Effector memory CD8-positive, alpha-beta T cell (primary cell): Measurements from ENCODE around the gene RNF7.
"Not testable (repeated sequence)": the region's sequence is repeated elsewhere in the genome, so short reads cannot be mapped to it uniquely, and the experiment has no call there.

Experiments used
- ATAC-seq: fragments of 150-1000 bp; cut with Tn5 transposase; replicated peaks from 2 replicates; pipeline ENCODE4 v1.10.0; 2021; ENCODE audit warnings: mild to moderate bottlenecking, moderate library complexity
- DNase-seq, 3 experiments: peaks; one replicate each; pipeline ENCODE4 v3.0.0; 2021
- H3K27ac Mint-ChIP-seq, 2 donors: one replicate each; pipeline ENCODE4 v1.8.0; 2022; ENCODE audit warnings: mild to moderate bottlenecking in 2 of 2, mixed read lengths in 2 of 2, moderate library complexity in 2 of 2
- H3K27me3 Mint-ChIP-seq, 2 donors: one replicate each; pipeline ENCODE4 v1.8.0; 2022; ENCODE audit warnings: mixed read lengths in 2 of 2
- H3K36me3 Mint-ChIP-seq: one replicate; pipeline ENCODE4 v1.8.0; 2022; ENCODE audit warnings: mild to moderate bottlenecking, moderate library complexity, mixed read lengths; ENCODE audit not compliant: insufficient read depth
- H3K4me1 Mint-ChIP-seq, 2 donors: one replicate each; pipeline ENCODE4 v1.8.0; 2022; ENCODE audit warnings: low read depth in 2 of 2, mixed read lengths in 2 of 2
- H3K4me3 Mint-ChIP-seq, 2 donors: one replicate each; pipeline ENCODE4 v1.8.0; 2022; ENCODE audit warnings: mild to moderate bottlenecking in 2 of 2, mixed read lengths in 2 of 2, moderate library complexity in 2 of 2
- H3K9me3 Mint-ChIP-seq, 2 donors: one replicate each; pipeline ENCODE4 v1.8.0; 2022; ENCODE audit warnings: mixed read lengths in 2 of 2

The RNF7 gene

DNA sequence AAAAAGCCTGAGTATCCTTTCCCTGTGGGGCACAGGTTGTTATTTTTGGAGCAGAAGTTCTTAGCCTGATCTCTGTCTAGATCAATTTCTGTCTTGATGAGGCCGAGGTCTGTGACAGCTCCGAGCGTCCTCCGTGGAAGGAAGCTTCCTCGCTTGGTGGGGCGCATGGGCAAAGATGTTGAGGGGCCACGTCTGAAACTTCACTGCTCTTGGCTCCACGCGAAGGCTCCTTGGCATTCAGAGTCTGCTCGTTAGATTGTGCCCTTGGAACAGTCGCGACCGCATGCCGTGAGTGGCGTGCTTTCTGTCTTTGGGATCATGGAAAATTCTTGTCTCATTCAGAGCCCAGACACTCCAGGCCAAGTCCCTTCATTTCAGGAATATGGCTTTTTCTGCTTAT, 38.8 kb downstream of the RNF7 start:
- ATAC-seq (no peak), DNase-seq (no peak)
- H3K4me1 Mint-ChIP-seq = no peaks in the 10 kb centered on the region
- H3K4me3 Mint-ChIP-seq = no peak overlapping the region
- H3K27me3 Mint-ChIP-seq = peaks cover 8 to 9% of the 10 kb centered on the region in 2 donors
- no peak overlapping the region for H3K27ac Mint-ChIP-seq
- H3K9me3 Mint-ChIP-seq = no peaks in the 10 kb centered on the region
- no peaks in the 10 kb centered on the region for H3K36me3 Mint-ChIP-seq

DNA sequence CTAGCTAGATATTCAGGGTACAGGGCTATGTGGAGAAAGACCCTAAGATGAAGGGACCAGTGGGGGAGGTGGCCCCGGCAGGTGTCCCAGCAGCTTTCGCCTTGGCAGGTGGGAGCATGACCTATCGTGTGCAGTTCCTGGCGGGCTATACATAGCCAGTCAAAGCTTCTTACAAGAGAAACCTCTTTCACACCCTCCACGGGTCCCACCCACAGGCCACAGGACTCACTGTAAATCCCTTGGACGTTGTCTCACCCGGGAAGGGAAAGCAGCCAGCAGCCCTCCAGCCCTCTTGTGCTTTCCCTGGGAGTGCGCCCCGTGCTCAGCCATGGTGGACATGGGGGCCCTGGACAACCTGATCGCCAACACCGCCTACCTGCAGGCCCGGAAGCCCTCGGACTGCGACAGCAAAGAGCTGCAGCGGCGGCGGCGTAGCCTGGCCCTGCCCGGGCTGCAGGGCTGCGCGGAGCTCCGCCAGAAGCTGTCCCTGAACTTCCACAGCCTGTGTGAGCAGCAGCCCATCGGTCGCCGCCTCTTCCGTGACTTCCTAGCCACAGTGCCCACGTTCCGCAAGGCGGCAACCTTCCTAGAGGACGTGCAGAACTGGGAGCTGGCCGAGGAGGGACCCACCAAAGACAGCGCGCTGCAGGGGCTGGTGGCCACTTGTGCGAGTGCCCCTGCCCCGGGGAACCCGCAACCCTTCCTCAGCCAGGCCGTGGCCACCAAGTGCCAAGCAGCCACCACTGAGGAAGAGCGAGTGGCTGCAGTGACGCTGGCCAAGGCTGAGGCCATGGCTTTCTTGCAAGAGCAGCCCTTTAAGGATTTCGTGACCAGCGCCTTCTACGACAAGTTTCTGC, 40.1 kb downstream of the RNF7 start:
- Mint-ChIP-seq H3K4me1 (no peaks in the 10 kb centered on the region), H3K27ac (no peak overlapping the region), H3K36me3 (no peaks in the 10 kb centered on the region), H3K4me3 (no peak overlapping the region), H3K27me3 (peaks cover 8 to 9% of the 10 kb centered on the region in 2 donors), H3K9me3 (no peaks in the 10 kb centered on the region)
- ATAC-seq = no peak
- DNase-seq = no peak

DNA sequence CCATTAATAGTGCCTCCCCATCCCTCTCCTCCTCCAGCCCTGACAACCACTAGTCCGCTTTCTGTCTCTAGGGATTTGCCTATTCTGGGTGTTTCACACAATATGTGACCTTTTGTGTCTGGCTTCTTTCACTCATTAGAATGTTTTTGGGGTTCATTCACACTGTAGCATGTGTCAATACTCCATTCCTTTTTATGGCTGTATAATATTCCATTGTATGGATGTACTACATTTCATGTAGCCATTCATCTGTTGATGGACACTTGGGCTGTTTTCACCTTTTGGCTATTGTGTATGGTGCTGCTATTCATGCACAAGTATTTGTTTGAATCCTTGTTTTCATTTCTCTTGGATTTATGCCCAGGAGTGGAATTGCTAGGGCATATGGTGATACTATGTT, 41.6 kb downstream of the RNF7 start:
- no peak overlapping the region for H3K4me3 Mint-ChIP-seq
- no peaks in the 10 kb centered on the region for H3K4me1 Mint-ChIP-seq
- no peak for ATAC-seq
- no peaks in the 10 kb centered on the region for H3K36me3 Mint-ChIP-seq
- no peak for DNase-seq
- H3K27ac Mint-ChIP-seq = no peak overlapping the region
- H3K27me3 Mint-ChIP-seq = peaks cover 8 to 9% of the 10 kb centered on the region in 2 donors
- no peaks in the 10 kb centered on the region for H3K9me3 Mint-ChIP-seq

DNA sequence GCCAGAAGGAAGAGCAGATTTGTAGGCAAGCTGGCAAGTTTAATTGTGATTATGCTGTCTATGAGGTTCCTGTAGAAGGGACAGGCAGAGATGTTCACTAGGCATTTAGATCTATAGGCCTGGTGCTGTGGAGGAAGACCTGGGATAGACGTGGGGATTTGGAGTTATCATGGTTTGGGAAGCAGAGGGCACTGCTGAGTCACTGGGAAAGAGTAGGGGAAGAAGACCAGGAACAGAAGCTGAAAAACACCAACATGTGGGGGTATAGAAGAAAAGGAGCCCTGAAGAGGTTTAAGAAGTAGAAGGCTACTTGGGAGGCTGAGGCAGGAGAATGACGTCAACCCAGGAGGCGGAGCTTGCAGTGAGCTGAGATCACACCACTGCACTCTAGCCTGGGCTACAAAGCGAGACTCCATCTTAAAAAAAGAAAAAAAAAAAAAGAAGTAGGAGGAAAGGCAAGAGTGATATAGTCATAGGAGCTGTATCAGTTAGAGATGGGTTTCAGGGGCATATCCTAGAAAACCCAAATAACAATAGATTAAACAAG, 44.4 kb downstream of the RNF7 start:
- H3K27me3 Mint-ChIP-seq = peaks cover 8 to 9% of the 10 kb centered on the region in 2 donors
- no peaks in the 10 kb centered on the region for H3K9me3 Mint-ChIP-seq
- ATAC-seq = no peak
- H3K4me3 Mint-ChIP-seq = no peak overlapping the region
- no peak for DNase-seq
- no peak overlapping the region for H3K27ac Mint-ChIP-seq
- no peaks in the 10 kb centered on the region for H3K4me1 Mint-ChIP-seq
- H3K36me3 Mint-ChIP-seq = no peaks in the 10 kb centered on the region

DNA sequence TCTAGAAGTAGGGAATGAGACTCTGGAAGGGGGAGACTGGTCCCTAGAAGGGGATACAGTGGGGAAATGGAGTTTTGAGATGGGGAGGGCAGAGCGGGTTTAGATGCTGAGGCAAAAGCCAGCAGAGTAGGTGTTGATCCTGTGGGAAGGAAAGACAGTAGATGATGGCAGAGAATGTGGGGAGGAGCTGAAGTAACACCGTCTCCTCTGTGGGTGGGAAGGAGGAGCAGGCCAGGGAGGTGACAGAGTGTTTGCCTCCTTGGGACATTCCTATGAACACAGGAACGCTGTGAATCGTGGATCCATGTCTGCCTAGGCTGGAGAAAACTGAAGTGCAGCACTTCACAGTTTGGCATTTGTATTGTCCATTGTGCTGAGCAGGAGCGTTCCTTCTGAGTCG, 45.5 kb downstream of the RNF7 start:
- H3K27ac Mint-ChIP-seq = no peak overlapping the region
- H3K4me3 Mint-ChIP-seq = no peak overlapping the region
- H3K9me3 Mint-ChIP-seq = no peaks in the 10 kb centered on the region
- peaks cover 0 to 4% of the 10 kb centered on the region in 2 donors for H3K4me1 Mint-ChIP-seq
- H3K27me3 Mint-ChIP-seq = peaks cover 8 to 9% of the 10 kb centered on the region in 2 donors
- no peaks in the 10 kb centered on the region for H3K36me3 Mint-ChIP-seq
- ATAC-seq (no peak), DNase-seq (no peak)

DNA sequence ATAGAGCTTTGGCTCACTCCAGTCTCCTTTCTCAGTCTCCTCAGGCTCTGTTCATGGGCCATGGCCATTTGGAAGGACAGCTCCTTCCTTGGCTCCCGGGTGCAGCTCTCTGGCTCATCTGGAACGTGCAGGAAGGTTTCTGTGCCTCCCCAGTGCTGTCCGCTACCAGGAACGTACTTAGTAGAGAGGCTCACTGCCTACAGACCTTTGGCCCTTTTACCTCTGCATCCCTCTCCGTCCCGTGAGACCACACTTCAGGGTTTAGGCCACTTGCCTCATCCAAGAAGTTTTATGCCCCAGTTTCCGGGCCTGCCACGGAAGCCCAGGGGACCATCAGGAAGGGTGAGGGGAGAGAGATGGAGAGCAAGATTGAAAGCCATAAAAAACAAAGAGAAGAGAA, 46.0 kb downstream of the RNF7 start:
- H3K27ac Mint-ChIP-seq = no peak overlapping the region
- H3K4me3 Mint-ChIP-seq = no peak overlapping the region
- H3K9me3 Mint-ChIP-seq = no peaks in the 10 kb centered on the region
- peaks cover 8 to 9% of the 10 kb centered on the region in 2 donors for H3K27me3 Mint-ChIP-seq
- DNase-seq = no peak
- no peak for ATAC-seq
- no peaks in the 10 kb centered on the region for H3K36me3 Mint-ChIP-seq
- peaks cover 0 to 4% of the 10 kb centered on the region in 2 donors for H3K4me1 Mint-ChIP-seq

DNA sequence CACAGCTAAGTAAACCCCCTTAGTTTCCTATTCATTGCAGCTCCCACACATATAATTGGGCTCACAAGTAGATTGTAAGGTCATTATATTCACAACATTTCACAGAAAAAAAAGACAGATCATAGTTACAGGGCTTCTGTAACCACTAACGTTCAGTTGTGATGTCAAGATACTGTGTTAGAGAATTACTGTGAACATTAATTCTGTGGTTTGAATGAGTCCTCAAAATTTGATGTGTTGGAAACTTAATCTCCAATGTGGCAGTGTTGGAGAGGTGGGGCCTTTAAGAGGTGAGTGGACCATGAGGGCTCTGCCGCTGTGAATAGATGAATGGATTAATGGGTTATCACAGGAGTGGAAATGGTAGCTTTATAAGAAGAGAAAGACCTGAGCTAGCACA, 46.4 kb downstream of the RNF7 start:
- no peak overlapping the region for H3K27ac Mint-ChIP-seq
- H3K27me3 Mint-ChIP-seq = peaks cover 7 to 9% of the 10 kb centered on the region in 2 donors
- H3K9me3 Mint-ChIP-seq = no peaks in the 10 kb centered on the region
- peaks cover 0 to 4% of the 10 kb centered on the region in 2 donors for H3K4me1 Mint-ChIP-seq
- no peak overlapping the region for H3K4me3 Mint-ChIP-seq
- DNase-seq (no peak), ATAC-seq (no peak)
- H3K36me3 Mint-ChIP-seq = no peaks in the 10 kb centered on the region

DNA sequence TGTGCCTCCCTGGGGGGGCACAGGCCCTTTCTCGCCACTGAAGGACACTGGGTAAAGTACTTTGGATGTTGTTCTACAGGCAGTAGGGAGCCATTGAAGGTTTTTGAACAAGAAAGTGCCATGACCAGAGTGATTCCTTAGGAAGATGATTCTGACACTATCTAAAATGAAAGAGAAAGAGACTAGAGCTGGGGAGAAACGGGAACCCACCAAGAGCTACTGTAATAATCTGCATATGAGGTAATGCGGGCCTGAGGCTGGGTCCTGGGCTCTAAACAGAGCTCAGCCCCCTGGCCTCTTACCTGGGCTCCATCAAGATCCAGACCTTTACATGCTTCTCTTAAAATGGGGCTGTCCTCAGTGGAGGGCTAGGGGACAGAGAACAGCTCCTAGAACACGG, 50.1 kb downstream of the RNF7 start:
- H3K27me3 Mint-ChIP-seq = no peaks in the 10 kb centered on the region
- ATAC-seq = no peak

DNA sequence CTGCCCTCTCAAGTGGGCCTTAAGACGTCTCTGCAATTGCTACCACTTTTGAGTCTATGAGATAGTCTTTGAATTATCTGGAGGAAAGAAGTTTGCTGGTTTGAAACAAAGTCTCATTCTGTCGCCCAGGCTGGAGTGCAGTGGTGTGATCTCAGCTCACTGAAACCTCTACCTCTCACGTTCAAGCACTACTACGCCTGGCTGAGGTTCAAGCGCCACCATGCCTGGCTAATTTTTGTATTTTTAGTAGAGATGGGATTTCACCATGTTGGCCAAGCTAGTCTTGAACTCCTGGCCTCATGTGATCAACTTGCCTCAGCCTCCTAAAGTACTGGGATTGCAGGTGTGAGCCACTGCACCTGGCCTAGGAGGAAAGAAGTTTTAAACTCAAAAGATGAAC, 50.7 kb downstream of the RNF7 start:
- H3K36me3 Mint-ChIP-seq, DNase-seq, H3K4me1 Mint-ChIP-seq, ATAC-seq, H3K4me3 Mint-ChIP-seq, H3K27ac Mint-ChIP-seq, H3K27me3 Mint-ChIP-seq, H3K9me3 Mint-ChIP-seq: not testable (repeated sequence)

More for the DNA sequence above, 50.1 kb downstream of the RNF7 start:
- Mint-ChIP-seq H3K4me1 (peaks cover 0 to 4% of the 10 kb centered on the region in 2 donors), H3K9me3 (no peaks in the 10 kb centered on the region), H3K4me3 (no peak overlapping the region), H3K36me3 (no peaks in the 10 kb centered on the region), H3K27ac (peak overlapping the region in 1 of 2 donors; percentile 75)
- DNase-seq = no peak

DNA sequence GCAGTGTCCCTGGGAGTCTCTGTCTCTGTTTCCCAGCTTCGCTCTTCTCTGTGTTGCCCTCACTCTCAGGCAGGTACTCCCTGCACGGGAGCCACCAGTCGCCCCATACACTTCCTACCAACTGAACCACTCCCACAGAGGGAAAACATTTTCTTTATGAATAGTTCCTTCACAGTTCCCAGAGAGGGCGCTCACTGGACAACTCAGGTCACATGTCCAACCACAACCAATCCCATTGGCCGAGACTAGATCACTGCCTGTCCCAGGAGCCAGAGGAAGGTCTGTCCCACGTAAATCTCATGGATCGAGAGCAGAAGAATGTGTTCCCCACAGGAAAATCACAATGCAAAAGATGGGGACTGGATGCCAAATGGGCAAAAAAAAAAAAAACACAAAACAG, 51.2 kb downstream of the RNF7 start:
- no peaks in the 10 kb centered on the region for H3K9me3 Mint-ChIP-seq
- no peaks in the 10 kb centered on the region for H3K27me3 Mint-ChIP-seq
- H3K36me3 Mint-ChIP-seq = no peaks in the 10 kb centered on the region
- no peak for ATAC-seq
- DNase-seq = no peak
- peaks cover 4 to 9% of the 10 kb centered on the region in 2 donors for H3K4me1 Mint-ChIP-seq
- H3K27ac Mint-ChIP-seq = no peak overlapping the region
- H3K4me3 Mint-ChIP-seq = no peak overlapping the region

DNA sequence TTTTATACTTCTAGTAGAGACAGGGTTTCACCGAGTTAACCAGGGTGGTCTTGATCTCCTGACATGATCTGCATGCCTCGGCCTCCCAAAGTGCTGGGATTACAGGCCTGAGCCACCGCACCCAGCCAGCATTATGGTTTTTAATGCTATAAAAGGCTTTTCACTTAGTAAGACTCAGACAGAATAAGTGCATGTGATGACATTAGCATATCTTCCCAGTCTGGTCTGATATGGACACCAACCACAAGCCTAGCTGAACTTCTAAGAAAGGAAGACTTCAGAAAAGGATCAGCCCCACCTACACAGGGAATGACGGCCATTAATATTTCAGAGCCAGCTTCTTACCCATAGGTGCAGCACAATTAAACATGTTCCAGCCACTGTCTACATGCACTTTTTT, 52.1 kb downstream of the RNF7 start:
- H3K4me3 Mint-ChIP-seq = no peak overlapping the region
- H3K9me3 Mint-ChIP-seq = no peaks in the 10 kb centered on the region
- no peak overlapping the region for H3K27ac Mint-ChIP-seq
- H3K36me3 Mint-ChIP-seq = no peaks in the 10 kb centered on the region
- H3K4me1 Mint-ChIP-seq = peaks cover 11 to 17% of the 10 kb centered on the region in 2 donors
- DNase-seq (no peak), ATAC-seq (no peak)
- H3K27me3 Mint-ChIP-seq = no peaks in the 10 kb centered on the region

DNA sequence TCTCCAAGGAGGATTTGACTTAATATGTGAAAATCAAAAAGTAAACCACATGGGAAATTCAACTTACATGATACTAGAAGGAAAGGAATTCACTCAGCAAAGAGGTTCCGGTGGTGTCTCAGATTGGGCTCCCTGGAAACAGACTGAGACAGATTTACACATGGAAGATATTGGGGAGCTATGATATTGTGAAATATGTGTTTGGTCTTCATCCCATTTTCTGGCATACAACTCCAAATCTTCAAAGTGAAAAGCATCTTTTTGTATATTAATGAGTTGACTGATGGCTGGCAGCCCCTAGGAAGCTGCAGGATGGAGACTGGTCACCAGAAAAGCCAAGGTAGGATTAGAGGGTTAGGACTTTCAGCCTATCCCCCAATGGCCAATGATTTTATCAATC, 54.4 kb downstream of the RNF7 start:
- Mint-ChIP-seq H3K4me3 (no peak overlapping the region), H3K36me3 (peaks cover 17% of the 10 kb centered on the region), H3K27ac (no peak overlapping the region), H3K27me3 (no peaks in the 10 kb centered on the region), H3K4me1 (peaks cover 30 to 38% of the 10 kb centered on the region in 2 donors), H3K9me3 (no peaks in the 10 kb centered on the region)
- DNase-seq (no peak), ATAC-seq (no peak)

DNA sequence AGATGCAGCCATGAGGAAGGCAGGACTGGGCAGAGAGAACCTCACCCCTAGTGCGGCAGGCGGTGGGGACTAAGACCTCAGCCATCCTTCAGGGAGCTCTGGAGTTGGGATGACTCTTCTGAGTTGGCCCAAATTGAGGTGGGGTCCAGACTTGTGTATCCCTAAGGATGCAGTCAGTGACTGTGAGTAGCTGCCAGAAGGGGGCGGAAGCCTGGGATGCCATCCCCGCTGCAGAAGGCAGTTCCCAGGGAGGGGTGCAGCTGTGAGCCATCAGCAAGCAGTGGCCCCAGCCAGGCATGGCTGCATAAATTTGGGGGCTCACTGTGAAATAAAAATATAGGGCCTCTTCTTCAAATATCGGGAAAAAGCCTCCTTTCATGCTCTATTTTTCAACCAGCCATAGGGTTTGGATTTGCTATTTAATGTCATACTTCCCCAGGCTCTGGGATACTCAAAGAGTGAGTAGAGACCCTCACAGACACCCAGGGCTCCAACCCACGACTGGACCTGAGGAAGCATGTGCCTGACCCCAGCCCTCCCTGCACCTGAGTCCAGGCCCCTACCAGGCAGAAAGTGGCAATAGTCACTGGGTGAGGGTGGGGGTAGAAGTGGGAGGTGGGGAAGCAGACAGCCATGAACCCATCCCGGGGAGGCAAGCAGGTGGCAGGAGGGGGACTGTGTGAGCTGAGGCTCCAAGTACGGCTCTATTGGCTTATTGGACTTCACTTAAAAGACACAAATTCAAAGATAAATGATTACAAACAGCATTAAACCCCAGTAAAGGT, 55.6 kb downstream of the RNF7 start:
- Mint-ChIP-seq H3K36me3 (peaks cover 23% of the 10 kb centered on the region), H3K27ac (peak overlapping the region; percentile 81 to 97), H3K27me3 (no peaks in the 10 kb centered on the region), H3K9me3 (no peaks in the 10 kb centered on the region), H3K4me1 (peaks cover 41 to 46% of the 10 kb centered on the region in 2 donors), H3K4me3 (peak overlapping the region in 1 of 2 donors; percentile 39)
- DNase-seq = no peak
- no peak for ATAC-seq
